ENCODE data around the gene DIAPH3. TPM values are rescaled to one million over a fixed set of nuclear protein-coding genes. Genes with fewer than 3 reads are reported as not detected.

Gene DIAPH3
- polyA plus RNA-seq, 1 of the 3 experiments (the other 2 are of a cell fraction), result 5.4 TPM

DNA sequence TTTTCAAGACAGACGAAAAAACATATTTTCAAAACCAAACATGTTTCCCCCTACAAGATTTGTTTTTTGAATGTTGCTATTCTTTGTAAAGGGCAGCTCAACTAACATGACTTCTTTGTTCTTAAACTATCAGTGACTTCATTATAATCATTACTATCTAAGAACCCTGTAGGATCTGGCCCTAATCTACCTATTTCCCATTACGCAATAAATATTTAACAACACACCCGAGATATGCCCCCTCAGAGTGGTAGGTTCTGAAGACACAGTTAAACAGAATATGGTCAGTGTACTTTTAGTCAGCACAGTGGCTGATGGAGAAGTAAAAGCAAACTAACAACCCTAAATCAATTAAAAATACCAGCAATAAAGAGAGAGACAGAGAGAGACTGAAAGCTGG lies 186.9 kb downstream of the DIAPH3 start:
- WGBS (ENCODE audit: low lambda C conversion rate), result 99% methylated on average over 3 of the region's 3 CpGs
- ChIA-PET CTCF (interaction anchor here (0.6 kb wide), 1 partner anchor 117 kb away, joined by 3 read pairs; no protein-coding TSS in a partner anchor), POLR2A (no interaction called here)
- Histone ChIP-seq H3K4me2 (no peak overlapping the region), H3K36me3 (replicated peaks in 1 of 2; ENCODE audit: control insufficient read depth in 1 of 2, insufficient read depth in 2 of 2, low read length in 1 of 2) (peaks cover 0 to 29% of the 10 kb centered on the region in 2 experiments), H3K9me2 (no peaks in the 10 kb centered on the region; the same call in 1 of the 2 replicates), H3K4me1 (ENCODE audit: control insufficient read depth in 1 of 2, insufficient read depth in 2 of 2, low read depth in 1 of 2, low read length in 1 of 2) (peaks cover 0 to 15% of the 10 kb centered on the region in 2 experiments; a peak in 2 of 4 replicates), H3F3A (replicated peaks; ENCODE audit: insufficient read depth) (peaks cover 3% of the 10 kb centered on the region), H3K27me3 (ENCODE audit: insufficient read depth) (no peaks in the 10 kb centered on the region), H3K9ac (no peak overlapping the region), H3K27ac (ENCODE audit: low read depth in 2 of 2, low read length in 1 of 2) (no peak overlapping the region), H3K79me2 (ENCODE audit: insufficient read depth) (no peaks in the 10 kb centered on the region), H4K20me1 (ENCODE audit: insufficient read depth) (no peaks in the 10 kb centered on the region), H3K4me3 (ENCODE audit: low read depth in 2 of 2, low read length in 1 of 2) (no peak overlapping the region), H2AFZ (ENCODE audit: low read depth) (no peak overlapping the region), H3K9me3 (no peaks in the 10 kb centered on the region)
- TF ChIP-seq YY1 (IDR thresholded peaks at IDR 0.05; ENCODE audit: low read depth) (no peak), RXRA (IDR thresholded peaks at IDR 0.05; ENCODE audit: borderline replicate concordance, low read depth) (no peak), EZH2phosphoT487 (IDR thresholded peaks at IDR 0.05; ENCODE audit: borderline replicate concordance, low read depth) (no peak), ELF1 (IDR thresholded peaks at IDR 0.05) (no peak), NFIC (IDR thresholded peaks at IDR 0.05; ENCODE audit: borderline replicate concordance) (no peak), NRF1 (IDR thresholded peaks at IDR 0.05; ENCODE audit: low read depth, low read length) (no peak), IRF3 (IDR thresholded peaks at IDR 0.05; ENCODE audit: low read depth, low read length) (no peak), FOXM1 (IDR thresholded peaks at IDR 0.05; ENCODE audit: low read depth) (no peak), RCOR1 (IDR thresholded peaks at IDR 0.05; ENCODE audit: low read length) (no peak), POLR2AphosphoS5 (IDR thresholded peaks at IDR 0.05; ENCODE audit: low read depth, low read length) (no peak), REST (IDR thresholded peaks at IDR 0.05; ENCODE audit: low read depth, low read length) (no peak), RAD21 (IDR thresholded peaks at IDR 0.05; ENCODE audit: low read length) (no peak), CHD2 (IDR thresholded peaks at IDR 0.05; ENCODE audit: low read length, partially characterized antibody) (no peak), MEF2A (IDR thresholded peaks at IDR 0.05; ENCODE audit: borderline replicate concordance, low read depth) (no peak), TEAD4 (IDR thresholded peaks at IDR 0.05; ENCODE audit: borderline replicate concordance, insufficient read depth) (no peak)
- TF ChIP-seq, protein P1, sequence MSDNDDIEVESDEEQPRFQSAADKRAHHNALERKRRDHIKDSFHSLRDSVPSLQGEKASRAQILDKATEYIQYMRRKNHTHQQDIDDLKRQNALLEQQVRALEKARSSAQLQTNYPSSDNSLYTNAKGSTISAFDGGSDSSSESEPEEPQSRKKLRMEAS (IDR thresholded peaks at IDR 0.05; ENCODE audit: low read depth), result no peak
- TF ChIP-seq, protein P2, sequence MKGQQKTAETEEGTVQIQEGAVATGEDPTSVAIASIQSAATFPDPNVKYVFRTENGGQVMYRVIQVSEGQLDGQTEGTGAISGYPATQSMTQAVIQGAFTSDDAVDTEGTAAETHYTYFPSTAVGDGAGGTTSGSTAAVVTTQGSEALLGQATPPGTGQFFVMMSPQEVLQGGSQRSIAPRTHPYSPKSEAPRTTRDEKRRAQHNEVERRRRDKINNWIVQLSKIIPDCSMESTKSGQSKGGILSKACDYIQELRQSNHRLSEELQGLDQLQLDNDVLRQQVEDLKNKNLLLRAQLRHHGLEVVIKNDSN (IDR thresholded peaks at IDR 0.05; ENCODE audit: borderline replicate concordance, low read depth), result no peak
- DNase-seq, result no peak

Measured in SK-N-SH (cell line).